SU-DHL-6 (cell line): ENCODE measurements around the gene GRAMD2B.

Experiments used
- EZH2phosphoT487 ChIP-seq: fragments of 200-600 bp; sonication (generic), shearing (Covaris generic); conservative IDR thresholded peaks from 2 replicates; pipeline ENCODE4 v1.6.1; 2018; ENCODE audit warnings: mild to moderate bottlenecking, antibody characterized with exemption, low read length, moderate library complexity, mixed read lengths
- TF ChIP-seq, protein P1 (sequence below): fragments of 200-600 bp; sonication (generic); IDR thresholded peaks from one replicate; pipeline ENCODE4 v1.5.1; 2017; ENCODE audit warnings: antibody characterized with exemption, mild to moderate bottlenecking, low read length, moderate library complexity; ENCODE audit not compliant: insufficient read depth, poor library complexity, severe bottlenecking

DNA sequence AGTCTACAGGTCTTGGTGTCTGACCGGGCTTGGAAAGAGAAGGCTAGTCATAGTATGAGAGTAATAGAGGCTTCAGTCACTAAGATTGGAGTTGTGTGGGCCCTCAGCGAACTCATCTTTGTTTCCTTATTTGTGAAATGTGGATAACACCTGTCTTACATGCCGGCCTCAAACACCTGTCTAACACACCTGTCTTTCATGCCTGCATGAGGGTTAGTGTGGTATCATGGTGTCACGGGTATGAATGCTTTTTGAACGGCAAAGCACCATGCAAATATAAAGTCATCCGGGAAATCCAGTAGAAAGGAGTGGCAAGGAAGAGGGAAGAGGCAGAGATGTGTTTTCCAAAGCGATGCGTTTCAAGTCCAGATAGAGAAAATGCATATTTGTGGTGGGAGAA is 25.5 kb downstream of the GRAMD2B start:
- TF ChIP-seq, protein P1, sequence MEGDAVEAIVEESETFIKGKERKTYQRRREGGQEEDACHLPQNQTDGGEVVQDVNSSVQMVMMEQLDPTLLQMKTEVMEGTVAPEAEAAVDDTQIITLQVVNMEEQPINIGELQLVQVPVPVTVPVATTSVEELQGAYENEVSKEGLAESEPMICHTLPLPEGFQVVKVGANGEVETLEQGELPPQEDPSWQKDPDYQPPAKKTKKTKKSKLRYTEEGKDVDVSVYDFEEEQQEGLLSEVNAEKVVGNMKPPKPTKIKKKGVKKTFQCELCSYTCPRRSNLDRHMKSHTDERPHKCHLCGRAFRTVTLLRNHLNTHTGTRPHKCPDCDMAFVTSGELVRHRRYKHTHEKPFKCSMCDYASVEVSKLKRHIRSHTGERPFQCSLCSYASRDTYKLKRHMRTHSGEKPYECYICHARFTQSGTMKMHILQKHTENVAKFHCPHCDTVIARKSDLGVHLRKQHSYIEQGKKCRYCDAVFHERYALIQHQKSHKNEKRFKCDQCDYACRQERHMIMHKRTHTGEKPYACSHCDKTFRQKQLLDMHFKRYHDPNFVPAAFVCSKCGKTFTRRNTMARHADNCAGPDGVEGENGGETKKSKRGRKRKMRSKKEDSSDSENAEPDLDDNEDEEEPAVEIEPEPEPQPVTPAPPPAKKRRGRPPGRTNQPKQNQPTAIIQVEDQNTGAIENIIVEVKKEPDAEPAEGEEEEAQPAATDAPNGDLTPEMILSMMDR = no peak
- TF ChIP-seq EZH2phosphoT487 = no peak
